ENCODE data around the gene DBR1.

Gene DBR1

DNA sequence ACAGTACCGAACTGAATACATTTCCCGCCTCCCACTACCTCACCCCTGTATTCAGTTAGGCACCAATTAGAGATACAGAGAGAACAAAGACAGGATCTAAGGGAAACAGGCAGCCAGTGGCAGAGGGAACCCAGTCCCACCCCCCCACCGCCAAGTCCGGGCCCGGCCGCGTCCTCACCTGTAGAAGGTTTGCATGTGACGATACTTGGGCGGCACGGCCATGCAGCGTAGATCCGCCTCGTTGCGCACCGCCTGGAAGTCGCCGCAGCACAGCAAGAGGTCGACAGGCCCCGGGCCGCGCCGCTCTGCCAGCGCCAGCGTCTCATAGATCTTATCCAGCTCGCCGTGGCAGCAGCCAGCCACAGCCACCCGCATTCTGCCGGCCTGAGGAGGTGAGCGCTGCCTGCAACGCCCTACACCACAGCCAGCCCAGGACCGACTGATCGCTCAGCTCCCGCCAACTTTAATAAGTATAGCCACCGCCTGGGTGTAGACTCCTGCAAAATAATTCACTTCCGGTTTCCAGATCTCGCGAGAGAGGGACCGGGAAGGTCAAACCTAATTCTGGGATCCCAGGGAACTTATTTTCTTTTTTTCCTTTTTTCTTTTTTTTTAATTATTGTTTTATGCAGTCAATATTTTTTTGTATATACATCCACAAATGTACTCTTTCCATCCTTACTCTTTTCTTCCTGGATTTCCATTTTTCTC is at the start of gene DBR1:
DBR1 (minus strand) TSS at position 501 of the 711 bp plus-strand sequence; CDS start at position 375, 126 bp downstream.
- DNase-seq, result peak; percentile 70

GRCh38 chr3:138222942-138223287 is 48.2 kb upstream of the DBR1 start:
- DNase-seq, result no peak

DNA sequence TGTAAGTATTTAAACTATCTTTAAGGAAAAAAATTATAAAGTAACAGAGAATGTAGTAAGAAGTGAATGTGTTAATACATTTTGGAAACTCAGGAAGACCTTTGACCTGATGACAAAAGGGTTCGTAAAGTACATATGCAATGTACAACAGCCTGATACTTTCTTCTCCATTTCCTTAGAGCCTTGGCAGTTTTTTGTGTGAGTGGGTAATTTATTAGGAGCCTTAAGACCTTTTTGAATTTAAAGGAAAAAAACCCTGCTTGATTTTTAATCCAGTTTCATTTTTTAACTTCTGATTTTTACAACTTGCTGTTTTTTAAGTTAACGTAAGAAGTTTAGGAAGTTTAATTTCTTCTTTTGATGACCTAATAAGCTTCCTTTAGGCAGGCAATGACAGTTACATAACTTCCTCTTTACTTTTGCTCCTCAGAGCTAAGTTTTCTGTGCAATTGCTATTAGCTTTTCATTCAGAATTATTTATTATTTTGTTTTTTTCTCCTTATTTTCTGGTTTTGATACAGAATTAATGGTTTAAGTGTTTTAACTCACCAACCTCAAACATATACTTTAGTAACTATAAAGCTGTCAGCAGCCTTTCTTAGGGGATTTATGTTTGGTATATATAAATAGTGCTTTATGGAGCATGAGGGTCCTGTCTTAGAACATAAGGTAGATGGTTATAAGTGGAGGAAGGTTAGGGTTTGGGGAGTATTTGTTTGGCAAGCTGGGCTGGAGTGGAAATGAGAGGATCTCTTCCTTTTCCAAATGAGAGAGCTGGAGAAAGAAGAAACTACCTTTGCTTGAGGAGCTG is 47.6 kb upstream of the DBR1 start:
- DNase-seq, result no peak

GRCh38 chr3:138220788-138221187 is 46.1 kb upstream of the DBR1 start:
- no peak for DNase-seq

GRCh38 chr3:138220242-138220641 is 45.5 kb upstream of the DBR1 start:
- no peak for DNase-seq

- DNase-seq, result no peak
Measured at GRCh38 chr3:138219255-138219654, 44.5 kb upstream of the DBR1 start.

DNA sequence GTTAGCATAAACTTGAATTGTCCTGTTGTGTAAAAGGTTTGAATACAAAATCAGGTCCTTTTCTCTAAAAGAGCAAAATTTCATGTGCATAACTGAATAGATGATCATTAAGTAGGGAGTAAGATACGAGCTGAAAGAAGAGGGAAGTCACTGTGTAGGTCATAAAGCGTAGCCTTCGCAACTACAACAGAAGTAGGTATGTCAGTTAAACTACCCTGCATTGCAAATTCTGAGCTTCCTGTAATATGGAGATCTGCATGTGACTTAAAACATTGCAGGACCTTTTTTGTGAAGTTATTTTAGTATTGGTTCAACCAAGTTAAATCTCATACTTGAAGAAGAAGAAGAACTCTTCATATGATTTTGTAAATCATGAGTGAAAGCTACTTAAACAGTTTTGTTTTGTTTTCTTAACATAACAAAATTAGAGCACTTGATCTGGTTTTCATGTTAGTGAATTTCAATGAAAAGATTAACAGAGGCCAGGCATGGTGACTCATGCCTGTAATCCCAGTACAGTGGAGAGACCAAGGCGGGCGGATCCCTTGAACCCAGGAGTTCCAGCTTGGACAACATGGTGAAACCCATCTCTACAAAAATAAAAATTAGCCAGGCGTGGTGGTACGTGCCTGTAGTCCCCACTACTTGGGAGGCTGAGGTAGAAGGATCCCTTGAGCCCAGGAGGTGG is 38.8 kb upstream of the DBR1 start:
- DNase-seq, result no peak

DNA sequence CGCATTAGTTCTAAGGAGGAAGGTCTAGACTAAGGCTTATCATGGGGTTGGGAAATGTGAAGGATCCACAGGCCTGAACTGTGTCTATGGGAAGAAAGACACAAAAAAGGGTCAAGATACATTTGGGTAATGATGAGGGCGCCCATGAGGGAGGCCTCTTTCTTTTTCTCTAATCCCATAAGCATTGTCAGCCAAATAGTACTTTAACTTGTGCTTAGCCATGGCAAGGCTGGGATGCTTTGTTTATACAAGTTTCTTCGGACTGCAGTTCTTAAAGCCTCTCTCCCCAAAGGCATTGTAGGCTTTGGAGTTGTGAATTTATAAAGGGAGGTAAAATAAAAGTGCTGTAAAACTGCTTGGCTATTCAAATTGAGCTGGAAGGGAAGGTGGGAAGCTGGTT is 35.8 kb upstream of the DBR1 start:
- no peak for DNase-seq

GRCh38 chr3:138206196-138206595 is 31.5 kb upstream of the DBR1 start:
- no peak for DNase-seq

GRCh38 chr3:138205527-138205926 is 30.8 kb upstream of the DBR1 start:
- DNase-seq, result no peak

DNA sequence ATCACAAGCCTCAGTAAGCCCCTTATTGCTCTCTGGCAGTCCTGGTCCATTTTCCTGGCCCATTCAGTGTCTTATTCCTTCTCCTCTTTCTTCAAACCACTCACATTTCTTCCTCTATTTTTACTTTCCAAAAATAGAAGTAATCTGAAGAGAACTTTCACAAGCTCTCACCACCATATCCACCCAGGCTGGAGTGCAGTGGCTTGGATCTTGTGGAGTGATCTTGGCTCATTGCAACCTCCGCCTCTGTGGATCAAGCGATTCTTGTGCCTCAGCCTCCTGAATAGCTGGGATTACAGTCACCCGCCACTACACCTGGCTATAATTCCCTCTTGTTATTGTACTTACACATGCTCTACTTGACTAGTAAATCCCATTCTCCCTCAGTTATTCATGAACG is 29.2 kb upstream of the DBR1 start:
- no peak for DNase-seq

DNA sequence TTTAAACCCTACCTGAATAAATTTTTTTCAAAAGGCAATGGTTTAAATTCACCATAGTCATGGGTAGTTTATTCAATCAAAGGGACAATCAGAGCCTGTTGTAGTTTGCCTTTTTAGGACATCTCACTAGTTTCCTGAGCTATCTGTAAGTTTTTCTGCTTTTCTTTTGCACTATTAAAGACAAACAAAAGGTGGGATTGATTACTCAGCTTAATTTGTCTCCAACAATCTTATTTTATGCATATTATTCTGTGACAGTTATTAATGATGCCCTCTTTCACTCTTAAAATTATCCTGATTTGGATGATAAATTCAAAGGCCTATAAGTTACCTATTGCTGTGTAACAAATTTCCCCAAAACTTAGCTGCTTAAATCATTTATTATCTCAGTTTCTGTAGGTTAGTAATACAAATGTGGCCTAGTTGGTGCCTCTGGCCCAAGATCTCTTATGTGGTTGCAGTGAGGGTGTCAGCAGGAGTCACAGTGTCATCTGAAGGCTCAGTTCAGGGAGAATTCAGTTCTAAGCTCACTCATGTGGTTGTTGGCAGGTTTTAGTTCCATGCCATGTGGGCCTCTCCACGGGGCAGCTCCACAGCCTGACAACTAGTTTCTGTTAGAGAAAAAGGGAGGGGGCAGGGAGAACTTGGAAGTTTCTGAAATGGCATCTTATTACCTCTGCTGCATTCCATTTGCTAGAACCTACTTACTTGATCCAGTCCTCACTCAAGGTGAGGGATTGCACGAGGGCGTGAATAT is 28.4 kb upstream of the DBR1 start:
- no peak for DNase-seq

DNA sequence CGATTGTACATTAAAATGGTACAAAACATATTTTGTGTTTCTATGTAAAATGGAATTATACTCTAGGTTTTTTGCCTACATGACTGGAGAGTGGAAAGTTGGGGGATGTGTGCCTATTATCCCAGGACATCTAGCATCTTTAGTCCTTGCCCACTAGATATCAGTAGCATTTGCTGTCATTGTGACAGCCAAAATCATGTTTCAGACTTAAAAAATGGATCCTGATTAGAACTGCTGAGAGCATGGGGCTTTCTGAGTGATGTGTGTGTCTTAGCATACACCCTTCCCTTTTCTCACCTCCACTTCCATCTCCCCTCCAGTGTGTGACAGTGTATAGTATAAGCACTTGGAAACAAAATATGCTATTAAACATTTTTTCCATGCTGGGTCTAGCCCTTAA is 25.7 kb upstream of the DBR1 start:
- no peak for DNase-seq

DNA sequence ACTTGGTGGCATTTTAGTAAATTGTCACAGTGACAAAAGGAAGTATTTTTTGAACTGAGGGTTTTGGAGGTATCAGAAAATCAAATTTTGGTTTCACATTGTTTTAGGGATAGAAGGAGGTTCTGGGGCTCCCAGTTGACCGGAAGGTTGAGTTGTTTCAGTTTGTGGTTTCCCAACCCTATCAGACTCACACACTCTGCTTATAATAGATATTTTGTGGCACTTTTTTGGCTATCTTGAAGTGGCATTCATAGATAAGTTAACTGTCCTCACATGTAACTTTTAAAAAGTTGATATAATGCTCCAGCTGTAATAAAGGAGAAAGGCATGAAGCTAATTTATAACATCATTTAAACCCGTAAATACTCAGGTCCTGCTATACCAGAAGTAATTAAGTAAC is 25.1 kb upstream of the DBR1 start:
- DNase-seq, result no peak

- DNase-seq, result no peak
Measured at GRCh38 chr3:138197524-138197923, 22.8 kb upstream of the DBR1 start.

DNA sequence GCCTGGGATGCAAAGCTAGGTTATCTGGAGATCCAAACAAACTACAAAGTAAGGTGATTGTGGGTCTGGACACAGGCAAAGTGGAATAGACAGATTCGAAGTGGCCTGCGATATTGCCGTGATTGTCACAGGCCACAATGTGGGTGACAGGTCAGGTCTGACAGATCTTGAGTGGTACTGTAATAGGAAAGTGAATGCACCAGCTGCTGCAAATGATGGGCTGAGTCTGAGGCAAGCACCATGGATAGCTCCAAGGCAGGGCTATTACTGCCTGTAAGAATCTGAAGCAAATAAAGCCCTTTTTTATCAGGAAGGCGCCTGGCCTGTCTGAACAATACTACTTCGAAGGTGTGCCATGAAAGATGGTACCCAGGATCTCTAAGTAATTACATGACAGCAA is 22.3 kb upstream of the DBR1 start:
- DNase-seq, result no peak

- no peak for DNase-seq
Measured at GRCh38 chr3:138196023-138196422, 21.3 kb upstream of the DBR1 start.

DNA sequence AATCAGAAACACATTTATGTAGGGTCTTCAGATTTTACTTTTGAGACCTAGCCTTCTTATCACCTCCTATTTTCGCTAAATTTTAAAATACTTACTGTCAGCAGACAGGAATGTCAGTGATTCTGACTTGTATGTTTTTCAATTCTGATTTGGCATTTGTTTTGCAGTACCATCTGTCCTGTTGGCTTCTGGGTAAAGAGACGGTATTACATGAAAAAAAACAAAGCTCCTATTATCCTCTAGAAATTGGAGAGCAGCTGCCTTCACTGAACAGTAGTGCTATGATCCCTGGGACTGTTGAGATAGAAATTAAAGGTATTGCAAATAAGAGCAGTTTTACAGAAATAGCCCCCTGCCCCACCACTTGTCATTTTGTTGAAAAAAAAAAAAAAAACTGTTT is 20.8 kb upstream of the DBR1 start:
- DNase-seq, result no peak

DNA sequence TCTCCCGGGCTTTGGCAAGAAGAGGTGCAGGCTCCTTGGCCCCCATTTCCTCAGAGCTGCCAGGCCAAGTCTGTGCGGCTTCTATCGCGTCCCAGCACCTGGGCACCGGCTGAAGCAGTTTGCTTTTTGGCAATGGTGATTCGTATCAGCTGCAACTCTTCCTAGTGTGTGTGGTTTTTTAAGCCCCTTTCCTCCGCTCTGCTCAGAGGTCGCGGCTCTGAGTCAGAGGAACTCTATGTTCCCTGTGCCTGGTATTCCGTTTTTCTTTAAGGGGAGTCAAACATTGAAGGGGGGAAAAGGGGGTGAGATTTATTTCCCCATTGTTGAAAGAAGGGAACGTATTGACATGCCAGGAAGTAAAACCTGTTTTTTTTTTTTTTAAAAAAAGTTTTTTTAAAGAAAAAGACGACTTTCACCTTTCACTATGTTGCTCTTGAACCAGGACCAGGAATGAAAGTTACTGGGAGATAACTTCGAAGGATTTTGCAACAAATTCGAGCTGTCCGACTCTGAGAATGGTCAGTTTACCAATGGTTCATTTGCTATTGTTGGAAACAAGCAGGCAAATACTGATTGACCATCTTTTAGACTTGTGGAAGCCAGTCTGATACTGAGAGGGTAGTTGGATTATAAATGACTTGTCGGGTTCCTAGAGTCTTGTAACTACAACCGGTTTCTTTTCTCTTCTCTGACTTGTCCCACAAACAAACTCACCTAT is 13.5 kb upstream of the DBR1 start:
- no peak for DNase-seq

DNA sequence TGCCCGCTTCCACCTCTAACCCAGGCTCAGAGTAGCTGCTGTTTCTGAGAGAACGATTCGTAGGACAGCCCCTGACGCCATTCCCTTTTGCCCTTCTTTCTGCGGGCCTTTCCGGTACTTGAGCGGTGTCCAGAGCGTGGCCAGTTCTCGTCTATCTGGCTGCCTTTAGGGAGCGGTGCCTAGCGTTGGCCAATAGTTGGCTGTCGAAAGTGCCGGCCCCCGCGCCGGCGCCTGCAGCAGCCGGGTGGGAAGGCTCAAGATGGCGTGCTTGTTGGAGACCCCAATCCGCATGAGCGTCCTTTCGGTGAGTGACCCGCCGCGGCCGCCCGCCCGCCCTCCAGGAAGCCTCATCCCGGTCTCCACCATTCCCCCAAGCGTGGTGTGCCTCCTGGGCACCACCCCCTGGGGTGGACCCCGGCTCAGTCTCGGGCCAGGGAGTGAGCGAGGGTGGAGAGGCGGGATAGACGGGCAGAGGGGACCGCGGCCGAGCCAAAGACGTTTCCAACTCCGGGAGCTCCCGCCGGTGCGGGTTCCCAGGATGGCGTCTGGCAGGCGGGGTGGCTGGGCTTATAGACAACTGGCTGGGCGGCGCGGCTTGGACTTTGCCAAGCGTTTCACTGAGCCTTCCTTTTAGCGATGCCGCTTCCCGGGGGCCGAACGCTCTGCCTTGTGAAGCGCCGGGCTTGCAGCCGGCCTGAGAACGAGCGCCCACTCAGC is 12.7 kb upstream of the DBR1 start, which contains the start of gene ARMC8:
ARMC8 (plus strand) TSS at position 6 of the 717 bp plus-strand sequence; CDS start at position 260, 254 bp downstream.
- DNase-seq, result no peak

GRCh38 chr3:138186803-138187295 is 12.1 kb upstream of the DBR1 start:
- DNase-seq, result peak; percentile 78

DNA sequence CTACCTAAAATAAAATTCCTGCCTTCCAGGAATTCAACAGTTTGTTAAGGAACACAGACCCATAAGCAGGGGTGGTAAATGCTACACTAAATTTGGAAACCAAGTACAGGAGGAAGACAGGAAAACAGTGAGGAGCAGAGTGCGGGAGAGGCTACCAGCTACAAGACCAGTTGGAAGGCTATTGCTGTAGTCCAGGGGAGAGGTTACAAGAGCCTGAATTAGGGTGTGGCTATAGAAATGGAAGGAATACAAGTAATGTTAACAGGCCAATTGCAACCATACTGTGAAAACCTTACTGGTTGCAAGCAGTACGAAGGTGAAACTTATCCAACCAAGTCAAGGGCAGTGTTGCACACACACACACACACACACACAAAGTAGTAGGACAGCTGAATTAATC is 11.5 kb upstream of the DBR1 start:
- DNase-seq, result no peak
